Measurements from ENCODE around the gene CCNY.

Gene CCNY

GRCh38 chr10:35356725-35357092 is 20.4 kb downstream of the CCNY start:
- no peak for DNase-seq

- no peak for DNase-seq
These were observed 22.7 kb downstream of the CCNY start for GRCh38 chr10:35359056-35359455.

GRCh38 chr10:35359873-35360272 is 23.6 kb downstream of the CCNY start:
- DNase-seq, result no peak

- no peak for DNase-seq
These were observed 26.5 kb downstream of the CCNY start for GRCh38 chr10:35362701-35363350.

GRCh38 chr10:35363587-35363986 is 27.3 kb downstream of the CCNY start:
- DNase-seq, result no peak

- DNase-seq, result no peak
These were observed 28.5 kb downstream of the CCNY start for GRCh38 chr10:35364808-35365207.

- no peak for DNase-seq
These were observed 29.7 kb downstream of the CCNY start for GRCh38 chr10:35365994-35366393.

- DNase-seq, result no peak
These were observed 31.0 kb downstream of the CCNY start for GRCh38 chr10:35367107-35367859.

GRCh38 chr10:35367982-35368381 is 31.7 kb downstream of the CCNY start:
- no peak for DNase-seq

GRCh38 chr10:35368485-35369048 is 32.3 kb downstream of the CCNY start:
- no peak for DNase-seq

- DNase-seq, result no peak
These were observed 32.8 kb downstream of the CCNY start for GRCh38 chr10:35369049-35369611.

GRCh38 chr10:35371731-35372130 is 35.4 kb downstream of the CCNY start:
- DNase-seq, result no peak

- DNase-seq, result no peak
These were observed 36.0 kb downstream of the CCNY start for GRCh38 chr10:35372329-35372728.

- no peak for DNase-seq
These were observed 38.9 kb downstream of the CCNY start for GRCh38 chr10:35375091-35375765.

- no peak for DNase-seq
These were observed 40.9 kb downstream of the CCNY start for GRCh38 chr10:35377050-35377728.

- no peak for DNase-seq
These were observed 42.4 kb downstream of the CCNY start for GRCh38 chr10:35378541-35379210.

GRCh38 chr10:35379226-35380137 is 43.2 kb downstream of the CCNY start:
- no peak for DNase-seq

GRCh38 chr10:35382096-35382495 is 45.8 kb downstream of the CCNY start:
- no peak for DNase-seq

- DNase-seq, result no peak
These were observed 48.1 kb downstream of the CCNY start for GRCh38 chr10:35384265-35384868.

GRCh38 chr10:35386594-35387174 is 50.4 kb downstream of the CCNY start:
- no peak for DNase-seq

Data from effector CD8-positive, alpha-beta T cell (primary cell).